Colon (tissue), 2 donors: ENCODE measurements around the gene USPL1.

Experiments used
- FAIRE-seq: peaks from 2 replicates; lab custom pipeline; 2012; peaks lifted over from hg19 to GRCh38; lab: Jason Lieb, UNC
- donor health status: control.
- donor health status: control.

Gene USPL1

GRCh38 chr13:30697177-30697953 lies 79.6 kb downstream of the USPL1 start:
- no peak for FAIRE-seq

- no peak for FAIRE-seq
These were observed 80.3 kb downstream of the USPL1 start for GRCh38 chr13:30697996-30698401.

- FAIRE-seq: no peak
These were observed 80.8 kb downstream of the USPL1 start for GRCh38 chr13:30698488-30699005.

GRCh38 chr13:30700364-30700763 lies 82.6 kb downstream of the USPL1 start:
- no peak for FAIRE-seq

- no peak for FAIRE-seq
These were observed 84.3 kb downstream of the USPL1 start for GRCh38 chr13:30702006-30702405.

- no peak for FAIRE-seq
These were observed 86.9 kb downstream of the USPL1 start for GRCh38 chr13:30704596-30704995.

GRCh38 chr13:30705680-30706079 lies 88.0 kb downstream of the USPL1 start:
- FAIRE-seq: no peak

GRCh38 chr13:30708541-30708940 lies 90.8 kb downstream of the USPL1 start:
- FAIRE-seq: no peak
